Mononuclear cell (primary cell): ENCODE results near the gene CTLA4. TPM values are rescaled to one million over a fixed set of nuclear protein-coding genes. Genes with fewer than 3 reads are reported as not detected.

ENCODE experiments used
- H3K27me3 ChIP-seq: 2 replicates; pipeline ENCODE4 v1.6.0; 2011; ENCODE audit warnings: low read length, control low read depth; ENCODE audit not compliant: insufficient read depth
- H3K4me1 ChIP-seq: 2 replicates; pipeline ENCODE4 v1.5.1; 2011; ENCODE audit warnings: mild to moderate bottlenecking, low read length, control low read depth; ENCODE audit not compliant: insufficient read depth
- H3K4me3 ChIP-seq: 2 replicates; pipeline ENCODE4 v1.5.1; 2011; ENCODE audit warnings: mild to moderate bottlenecking, low read length, moderate library complexity
- H3K9me3 ChIP-seq: 2 replicates; pipeline ENCODE4 v1.5.1; 2011; ENCODE audit warnings: low read depth, mild to moderate bottlenecking, control low read depth, low read length
- total RNA-seq: library from RNA; depleted of rRNA; stranded (reverse); fragments of >200 nt; gene quantifications from one replicate; pipeline ENCODE4 v1.2.3, GENCODE V29; 2012

Gene CTLA4
- total RNA-seq, 1 donor: 38.5 TPM

- H3K4me3 ChIP-seq: no peak overlapping the region
- H3K9me3 ChIP-seq: no peaks in the 10 kb centered on the region
- peaks cover 16% of the 10 kb centered on the region for H3K4me1 ChIP-seq
- H3K27me3 ChIP-seq: no peaks in the 10 kb centered on the region
Observed at GRCh38 chr2:203915256-203915655, 47.7 kb downstream of the CTLA4 start.

GRCh38 chr2:203916756-203917155 lies 49.2 kb downstream of the CTLA4 start:
- Histone ChIP-seq H3K9me3 (no peaks in the 10 kb centered on the region), H3K27me3 (no peaks in the 10 kb centered on the region), H3K4me1 (peaks cover 16% of the 10 kb centered on the region), H3K4me3 (no peak overlapping the region)

GRCh38 chr2:203918264-203918663 lies 50.7 kb downstream of the CTLA4 start:
- Histone ChIP-seq H3K27me3 (no peaks in the 10 kb centered on the region), H3K4me1 (peaks cover 16% of the 10 kb centered on the region), H3K9me3 (no peaks in the 10 kb centered on the region), H3K4me3 (no peak overlapping the region)

GRCh38 chr2:203918839-203919238 lies 51.3 kb downstream of the CTLA4 start:
- no peaks in the 10 kb centered on the region for H3K27me3 ChIP-seq
- H3K4me1 ChIP-seq: peaks cover 15% of the 10 kb centered on the region
- H3K9me3 ChIP-seq: no peaks in the 10 kb centered on the region
- H3K4me3 ChIP-seq: no peak overlapping the region

Other genes with a start within 250 kb of the CTLA4 start
- 85.3 TPM for gene CD28, start 161.1 kb upstream of the CTLA4 start, total RNA-seq
- 111 TPM for gene ICOS, start 69.0 kb downstream of the CTLA4 start, total RNA-seq